Progenitor cell of endocrine pancreas (in vitro differentiated cells): Measurements from ENCODE around the gene IGF1R. TPM values are rescaled to one million over a fixed set of nuclear protein-coding genes. Genes with fewer than 3 reads are reported as not detected.

Source experiments
- DNase-seq: peaks from one replicate; pipeline ENCODE4 v3.0.0; 2021; ENCODE audit warnings: low spot score; ENCODE audit not compliant: unreplicated experiment
- H3K27ac Mint-ChIP-seq: 2 replicates; pipeline ENCODE4 v1.8.0; 2021; ENCODE audit warnings: mild to moderate bottlenecking, moderate library complexity, mixed read lengths
- H3K27me3 Mint-ChIP-seq: 2 replicates; pipeline ENCODE4 v1.8.0; 2021; ENCODE audit warnings: mixed read lengths
- H3K36me3 Mint-ChIP-seq: 2 replicates; pipeline ENCODE4 v1.8.0; 2022; ENCODE audit warnings: mixed read lengths; ENCODE audit not compliant: insufficient read depth
- H3K4me1 Mint-ChIP-seq: 2 replicates; pipeline ENCODE4 v1.8.0; 2021; ENCODE audit warnings: low read depth, mixed read lengths
- H3K4me3 Mint-ChIP-seq: 2 replicates; pipeline ENCODE4 v1.8.0; 2021; ENCODE audit warnings: low read depth, mild to moderate bottlenecking, moderate library complexity, mixed read lengths
- H3K9me3 Mint-ChIP-seq: 2 replicates; pipeline ENCODE4 v1.8.0; 2021; ENCODE audit warnings: low read depth, mixed read lengths
- total RNA-seq: library from RNA; stranded (reverse); gene quantifications from 2 replicates; pipeline ENCODE4 v1.2.1, GENCODE V29; 2021
- TF ChIP-seq, protein P1 (sequence below): fragments of 200-600 bp; sonication (generic); IDR thresholded peaks from one replicate; pipeline ENCODE4 v1.5.0; 2021; ENCODE audit warnings: antibody characterized with exemption, mild to moderate bottlenecking; ENCODE audit not compliant: unreplicated experiment

Gene IGF1R
- total RNA-seq, 1 donor from 2014 or later, result 106 TPM

GRCh38 chr15:98731712-98732450, 83.5 kb downstream of the IGF1R start:
- no peaks in the 10 kb centered on the region for H3K36me3 Mint-ChIP-seq
- no peaks in the 10 kb centered on the region for H3K9me3 Mint-ChIP-seq
- TF ChIP-seq, protein P1, sequence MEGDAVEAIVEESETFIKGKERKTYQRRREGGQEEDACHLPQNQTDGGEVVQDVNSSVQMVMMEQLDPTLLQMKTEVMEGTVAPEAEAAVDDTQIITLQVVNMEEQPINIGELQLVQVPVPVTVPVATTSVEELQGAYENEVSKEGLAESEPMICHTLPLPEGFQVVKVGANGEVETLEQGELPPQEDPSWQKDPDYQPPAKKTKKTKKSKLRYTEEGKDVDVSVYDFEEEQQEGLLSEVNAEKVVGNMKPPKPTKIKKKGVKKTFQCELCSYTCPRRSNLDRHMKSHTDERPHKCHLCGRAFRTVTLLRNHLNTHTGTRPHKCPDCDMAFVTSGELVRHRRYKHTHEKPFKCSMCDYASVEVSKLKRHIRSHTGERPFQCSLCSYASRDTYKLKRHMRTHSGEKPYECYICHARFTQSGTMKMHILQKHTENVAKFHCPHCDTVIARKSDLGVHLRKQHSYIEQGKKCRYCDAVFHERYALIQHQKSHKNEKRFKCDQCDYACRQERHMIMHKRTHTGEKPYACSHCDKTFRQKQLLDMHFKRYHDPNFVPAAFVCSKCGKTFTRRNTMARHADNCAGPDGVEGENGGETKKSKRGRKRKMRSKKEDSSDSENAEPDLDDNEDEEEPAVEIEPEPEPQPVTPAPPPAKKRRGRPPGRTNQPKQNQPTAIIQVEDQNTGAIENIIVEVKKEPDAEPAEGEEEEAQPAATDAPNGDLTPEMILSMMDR, result no peak
- H3K27me3 Mint-ChIP-seq, result no peaks in the 10 kb centered on the region
- DNase-seq, result no peak
- H3K4me1 Mint-ChIP-seq, result peaks cover 52% of the 10 kb centered on the region
- no peak overlapping the region for H3K27ac Mint-ChIP-seq
- no peak overlapping the region for H3K4me3 Mint-ChIP-seq

- Mint-ChIP-seq H3K4me1 (peaks cover 49% of the 10 kb centered on the region), H3K27ac (no peak overlapping the region), H3K9me3 (no peaks in the 10 kb centered on the region), H3K27me3 (no peaks in the 10 kb centered on the region), H3K4me3 (no peak overlapping the region), H3K36me3 (no peaks in the 10 kb centered on the region)
- TF ChIP-seq, protein P1, result no peak
- DNase-seq, result no peak
Observed at GRCh38 chr15:98733098-98733497, 84.8 kb downstream of the IGF1R start.

DNA sequence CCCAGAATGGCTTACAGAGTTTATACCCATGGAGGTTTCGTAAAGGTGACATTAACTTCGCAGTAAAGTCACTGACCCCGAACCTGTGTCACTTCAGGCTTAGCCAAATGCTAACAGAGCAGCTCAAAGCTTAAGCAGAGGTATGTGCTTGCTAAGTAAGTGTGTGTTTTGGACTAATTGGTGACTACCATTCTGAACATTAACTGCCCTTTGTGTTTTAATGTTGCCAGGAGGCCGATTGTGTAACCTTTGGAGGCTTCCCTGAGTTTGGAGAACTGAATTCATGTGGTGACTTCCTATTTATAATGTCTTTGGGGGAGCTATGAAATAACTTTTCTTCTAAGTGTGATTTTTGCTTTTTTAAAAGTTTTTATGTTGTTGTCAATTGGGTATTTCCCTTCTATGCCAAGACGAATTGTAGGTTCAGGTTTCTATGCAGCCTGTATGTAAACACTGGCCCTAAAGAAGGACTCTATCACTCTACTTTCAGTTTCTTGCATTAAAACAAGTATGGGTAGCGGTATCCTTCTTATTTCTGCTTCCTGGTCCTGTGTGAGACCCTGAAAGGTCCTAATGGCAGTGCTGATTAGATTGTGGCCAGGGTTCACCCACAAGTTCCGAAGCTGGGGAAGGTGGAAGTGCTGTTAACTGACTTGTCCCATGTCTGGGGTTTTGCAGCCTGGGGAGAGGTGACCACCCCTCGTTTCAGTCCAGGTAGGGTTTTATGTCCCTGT, 86.3 kb downstream of the IGF1R start:
- no peak for DNase-seq
- H3K36me3 Mint-ChIP-seq, result no peaks in the 10 kb centered on the region
- peak overlapping the region; percentile 53 for H3K27ac Mint-ChIP-seq
- H3K4me3 Mint-ChIP-seq, result no peak overlapping the region
- TF ChIP-seq, protein P1, result no peak
- no peaks in the 10 kb centered on the region for H3K27me3 Mint-ChIP-seq
- H3K4me1 Mint-ChIP-seq, result peaks cover 49% of the 10 kb centered on the region
- H3K9me3 Mint-ChIP-seq, result no peaks in the 10 kb centered on the region

DNA sequence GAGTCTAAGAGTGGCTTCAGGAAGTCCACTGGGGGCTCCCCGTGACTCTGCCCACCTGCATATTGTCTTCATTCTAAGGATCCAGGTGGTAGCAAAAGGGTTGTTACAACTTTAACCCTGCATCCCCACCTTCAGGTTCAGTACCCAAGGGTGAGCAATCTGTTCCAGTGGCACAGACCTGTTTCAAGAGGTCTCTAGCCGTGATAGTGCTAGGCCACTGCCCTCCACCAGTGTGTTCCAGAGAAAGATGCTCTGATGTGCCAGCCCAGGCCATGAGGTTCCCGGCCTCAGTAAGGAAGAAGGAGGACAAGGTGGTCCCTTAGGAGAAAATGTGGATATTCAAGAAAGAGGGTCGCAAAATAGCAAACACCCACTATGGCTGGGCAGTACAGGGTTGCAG, 87.0 kb downstream of the IGF1R start:
- Mint-ChIP-seq H3K4me1 (peaks cover 50% of the 10 kb centered on the region), H3K36me3 (no peaks in the 10 kb centered on the region), H3K27ac (no peak overlapping the region), H3K4me3 (no peak overlapping the region), H3K27me3 (no peaks in the 10 kb centered on the region), H3K9me3 (no peaks in the 10 kb centered on the region)
- TF ChIP-seq, protein P1, result no peak
- DNase-seq, result no peak

GRCh38 chr15:98735895-98736617, 87.7 kb downstream of the IGF1R start:
- Mint-ChIP-seq H3K27ac (no peak overlapping the region), H3K27me3 (no peaks in the 10 kb centered on the region), H3K4me1 (peaks cover 57% of the 10 kb centered on the region), H3K4me3 (no peak overlapping the region), H3K9me3 (no peaks in the 10 kb centered on the region), H3K36me3 (no peaks in the 10 kb centered on the region)
- no peak for DNase-seq
- TF ChIP-seq, protein P1, result no peak
